Retinal pigment epithelial cell (primary cell): Measurements from ENCODE around the gene ZNF593.

Experiments used
- DNase-seq: peaks from one replicate; pipeline ENCODE4 v3.0.0-alpha.2; 2010; ENCODE audit warnings: low read depth
- H3K4me3 ChIP-seq: 2 replicates; pipeline ENCODE4 v1.5.1; 2011; ENCODE audit warnings: mild to moderate bottlenecking, low read length, control low read depth, moderate library complexity
- CTCF ChIP-seq: conservative IDR thresholded peaks from 2 replicates; pipeline ENCODE4 v1.5.1; 2011; ENCODE audit warnings: low read depth, low read length, control low read depth, inconsistent platforms

The ZNF593 gene

GRCh38 chr1:26213335-26213905, 43.7 kb downstream of the ZNF593 start:
- TF ChIP-seq CTCF, result no peak
- DNase-seq, result no peak

GRCh38 chr1:26215246-26215645, 45.5 kb downstream of the ZNF593 start:
- H3K4me3 ChIP-seq, result no peak overlapping the region
- no peak for DNase-seq
- no peak for TF ChIP-seq CTCF

More at GRCh38 chr1:26213335-26213905, 43.7 kb downstream of the ZNF593 start:
- H3K4me3 ChIP-seq, result no peak overlapping the region

- no peak for DNase-seq
- TF ChIP-seq CTCF, result no peak
- H3K4me3 ChIP-seq, result no peak overlapping the region
Observed at GRCh38 chr1:26218906-26219494, 49.3 kb downstream of the ZNF593 start.
